ENCODE measurements around the gene MAD1L1. TPM values are rescaled to one million over a fixed set of nuclear protein-coding genes. Genes with fewer than 3 reads are reported as not detected.

Gene MAD1L1
- total and polyA plus RNA-seq, 2 of the 13 experiments (the other 11 are each of a cell fraction or from before 2014, with no cell fraction given): 17.4 to 64.7 TPM

DNA sequence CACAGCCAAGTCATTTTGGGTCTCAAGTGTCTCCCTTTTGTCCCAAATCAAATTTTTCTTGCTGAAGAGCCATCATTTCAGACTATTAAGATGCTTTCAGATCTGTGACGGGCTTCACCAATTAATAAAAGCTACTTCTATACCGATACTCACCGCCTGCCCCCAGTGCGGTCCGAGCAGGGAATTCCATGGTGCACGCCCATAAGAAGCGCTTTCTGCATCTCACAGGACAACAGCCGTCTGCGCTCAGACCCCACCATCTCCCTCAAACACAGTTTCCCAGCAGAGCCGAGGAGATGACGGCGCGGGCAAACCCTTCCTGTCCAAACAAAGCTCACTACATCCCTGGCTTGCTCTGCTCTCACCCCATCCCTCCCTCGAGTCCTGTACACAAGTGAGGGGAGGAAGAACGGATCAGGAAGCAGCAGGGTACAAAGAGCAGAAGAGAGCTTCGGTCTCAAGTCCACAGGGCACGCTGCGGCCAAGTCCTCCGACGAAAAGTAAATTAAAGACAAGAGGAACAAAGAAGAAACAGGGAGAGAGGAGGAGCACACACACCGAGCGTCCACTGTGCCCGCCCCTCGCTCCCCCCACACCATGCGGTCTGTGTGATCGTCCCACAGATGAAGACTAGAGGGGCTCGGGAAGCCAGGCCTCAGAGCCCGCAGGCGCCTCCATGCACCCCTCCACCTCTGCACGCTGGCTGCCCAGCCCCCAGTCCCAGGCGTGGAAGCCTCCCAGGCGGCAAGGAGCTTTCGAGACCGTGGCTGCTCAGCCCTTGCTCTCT lies 121.9 kb downstream of the MAD1L1 start (continued):
- TF ChIP-seq, protein P1, sequence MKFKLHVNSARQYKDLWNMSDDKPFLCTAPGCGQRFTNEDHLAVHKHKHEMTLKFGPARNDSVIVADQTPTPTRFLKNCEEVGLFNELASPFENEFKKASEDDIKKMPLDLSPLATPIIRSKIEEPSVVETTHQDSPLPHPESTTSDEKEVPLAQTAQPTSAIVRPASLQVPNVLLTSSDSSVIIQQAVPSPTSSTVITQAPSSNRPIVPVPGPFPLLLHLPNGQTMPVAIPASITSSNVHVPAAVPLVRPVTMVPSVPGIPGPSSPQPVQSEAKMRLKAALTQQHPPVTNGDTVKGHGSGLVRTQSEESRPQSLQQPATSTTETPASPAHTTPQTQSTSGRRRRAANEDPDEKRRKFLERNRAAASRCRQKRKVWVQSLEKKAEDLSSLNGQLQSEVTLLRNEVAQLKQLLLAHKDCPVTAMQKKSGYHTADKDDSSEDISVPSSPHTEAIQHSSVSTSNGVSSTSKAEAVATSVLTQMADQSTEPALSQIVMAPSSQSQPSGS (CRISPR knock-in tag; IDR thresholded peaks at IDR 0.05): peak; percentile 25; the same call in 1 of the 2 replicates
- TF ChIP-seq ZMAT3 (CRISPR knock-in tag; conservative IDR thresholded peaks at IDR 0.05) (0 out of 2 replicates have a peak, but pooled peaks have one; percentile 51), ZNF225 (CRISPR knock-in tag; IDR thresholded peaks at IDR 0.05) (no peak; the same call in none of the 2 replicates), NR3C1 (CRISPR knock-in tag; IDR thresholded peaks at IDR 0.05) (no peak), IRX3 (CRISPR knock-in tag; IDR thresholded peaks at IDR 0.05; ENCODE audit: borderline replicate concordance, low read depth) (0 out of 2 replicates have a peak, but pooled peaks have one; percentile 55), ZNF263 (CRISPR knock-in tag; IDR thresholded peaks at IDR 0.05) (peak; percentile 95), GATA4 (IDR thresholded peaks at IDR 0.05; ENCODE audit: borderline replicate concordance, low read depth) (no peak), ZNF747 (CRISPR knock-in tag; IDR thresholded peaks at IDR 0.05; ENCODE audit: borderline replicate concordance) (no peak), IRF2 (CRISPR knock-in tag; IDR thresholded peaks at IDR 0.05) (peak; percentile 81), POLR2G (IDR thresholded peaks at IDR 0.05; ENCODE audit: low read depth, low read length) (peak; percentile 55; the same call in 1 of the 2 replicates), HOXA3 (CRISPR knock-in tag; IDR thresholded peaks at IDR 0.05) (peak; percentile 93), SP140L (CRISPR knock-in tag; IDR thresholded peaks at IDR 0.05; ENCODE audit: borderline replicate concordance) (no peak), ZNF850 (CRISPR knock-in tag; conservative IDR thresholded peaks at IDR 0.05) (no peak), ZNF292 (CRISPR knock-in tag; IDR thresholded peaks at IDR 0.05; ENCODE audit: borderline replicate concordance, low read depth) (no peak), ARNT (IDR thresholded peaks at IDR 0.05) (no peak), GATAD1 (CRISPR knock-in tag; IDR thresholded peaks at IDR 0.05) (peak; percentile 55; the same call in 1 of the 2 replicates), SRY (CRISPR knock-in tag; IDR thresholded peaks at IDR 0.05) (no peak; the same call in 1 of the 2 replicates)
- TF ChIP-seq, protein P2, sequence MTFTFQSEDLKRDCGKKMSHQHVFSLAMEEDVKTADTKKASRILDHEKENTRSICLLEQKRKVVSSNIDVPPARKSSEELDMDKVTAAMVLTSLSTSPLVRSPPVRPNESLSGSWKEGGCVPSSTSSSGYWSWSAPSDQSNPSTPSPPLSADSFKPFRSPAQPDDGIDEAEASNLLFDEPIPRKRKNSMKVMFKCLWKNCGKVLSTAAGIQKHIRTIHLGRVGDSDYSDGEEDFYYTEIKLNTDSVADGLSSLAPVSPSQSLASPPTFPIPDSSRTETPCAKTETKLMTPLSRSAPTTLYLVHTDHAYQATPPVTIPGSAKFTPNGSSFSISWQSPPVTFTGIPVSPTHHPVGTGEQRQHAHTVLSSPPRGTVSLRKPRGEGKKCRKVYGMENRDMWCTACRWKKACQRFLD (CRISPR knock-in tag; IDR thresholded peaks at IDR 0.05; ENCODE audit: borderline replicate concordance): no peak
- TF ChIP-seq, protein P3, sequence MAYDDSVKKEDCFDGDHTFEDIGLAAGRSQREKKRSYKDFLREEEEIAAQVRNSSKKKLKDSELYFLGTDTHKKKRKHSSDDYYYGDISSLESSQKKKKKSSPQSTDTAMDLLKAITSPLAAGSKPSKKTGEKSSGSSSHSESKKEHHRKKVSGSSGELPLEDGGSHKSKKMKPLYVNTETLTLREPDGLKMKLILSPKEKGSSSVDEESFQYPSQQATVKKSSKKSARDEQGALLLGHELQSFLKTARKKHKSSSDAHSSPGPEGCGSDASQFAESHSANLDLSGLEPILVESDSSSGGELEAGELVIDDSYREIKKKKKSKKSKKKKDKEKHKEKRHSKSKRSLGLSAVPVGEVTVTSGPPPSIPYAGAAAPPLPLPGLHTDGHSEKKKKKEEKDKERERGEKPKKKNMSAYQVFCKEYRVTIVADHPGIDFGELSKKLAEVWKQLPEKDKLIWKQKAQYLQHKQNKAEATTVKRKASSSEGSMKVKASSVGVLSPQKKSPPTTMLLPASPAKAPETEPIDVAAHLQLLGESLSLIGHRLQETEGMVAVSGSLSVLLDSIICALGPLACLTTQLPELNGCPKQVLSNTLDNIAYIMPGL (CRISPR knock-in tag; IDR thresholded peaks at IDR 0.05; ENCODE audit: borderline replicate concordance in 1 of 2, low read depth in 1 of 2): peak; percentile 30 to 52; a peak in 2 of 4 replicates
- TF ChIP-seq, protein P4, sequence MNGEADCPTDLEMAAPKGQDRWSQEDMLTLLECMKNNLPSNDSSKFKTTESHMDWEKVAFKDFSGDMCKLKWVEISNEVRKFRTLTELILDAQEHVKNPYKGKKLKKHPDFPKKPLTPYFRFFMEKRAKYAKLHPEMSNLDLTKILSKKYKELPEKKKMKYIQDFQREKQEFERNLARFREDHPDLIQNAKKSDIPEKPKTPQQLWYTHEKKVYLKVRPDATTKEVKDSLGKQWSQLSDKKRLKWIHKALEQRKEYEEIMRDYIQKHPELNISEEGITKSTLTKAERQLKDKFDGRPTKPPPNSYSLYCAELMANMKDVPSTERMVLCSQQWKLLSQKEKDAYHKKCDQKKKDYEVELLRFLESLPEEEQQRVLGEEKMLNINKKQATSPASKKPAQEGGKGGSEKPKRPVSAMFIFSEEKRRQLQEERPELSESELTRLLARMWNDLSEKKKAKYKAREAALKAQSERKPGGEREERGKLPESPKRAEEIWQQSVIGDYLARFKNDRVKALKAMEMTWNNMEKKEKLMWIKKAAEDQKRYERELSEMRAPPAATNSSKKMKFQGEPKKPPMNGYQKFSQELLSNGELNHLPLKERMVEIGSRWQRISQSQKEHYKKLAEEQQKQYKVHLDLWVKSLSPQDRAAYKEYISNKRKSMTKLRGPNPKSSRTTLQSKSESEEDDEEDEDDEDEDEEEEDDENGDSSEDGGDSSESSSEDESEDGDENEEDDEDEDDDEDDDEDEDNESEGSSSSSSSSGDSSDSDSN (CRISPR knock-in tag; IDR thresholded peaks at IDR 0.05): peak; percentile 35; the same call in 1 of the 2 replicates
- TF ChIP-seq, protein P5, sequence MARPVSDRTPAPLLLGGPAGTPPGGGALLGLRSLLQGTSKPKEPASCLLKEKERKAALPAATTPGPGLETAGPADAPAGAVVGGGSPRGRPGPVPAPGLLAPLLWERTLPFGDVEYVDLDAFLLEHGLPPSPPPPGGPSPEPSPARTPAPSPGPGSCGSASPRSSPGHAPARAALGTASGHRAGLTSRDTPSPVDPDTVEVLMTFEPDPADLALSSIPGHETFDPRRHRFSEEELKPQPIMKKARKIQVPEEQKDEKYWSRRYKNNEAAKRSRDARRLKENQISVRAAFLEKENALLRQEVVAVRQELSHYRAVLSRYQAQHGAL (CRISPR knock-in tag; IDR thresholded peaks at IDR 0.05; ENCODE audit: not compliant biosample characterization): no peak

Data from HepG2 (cell line).